ENCODE data around the gene ABCA8.

GRCh38 chr17:68972119-68972704 is 17.0 kb upstream of the ABCA8 start:
- TF ChIP-seq, protein P1, sequence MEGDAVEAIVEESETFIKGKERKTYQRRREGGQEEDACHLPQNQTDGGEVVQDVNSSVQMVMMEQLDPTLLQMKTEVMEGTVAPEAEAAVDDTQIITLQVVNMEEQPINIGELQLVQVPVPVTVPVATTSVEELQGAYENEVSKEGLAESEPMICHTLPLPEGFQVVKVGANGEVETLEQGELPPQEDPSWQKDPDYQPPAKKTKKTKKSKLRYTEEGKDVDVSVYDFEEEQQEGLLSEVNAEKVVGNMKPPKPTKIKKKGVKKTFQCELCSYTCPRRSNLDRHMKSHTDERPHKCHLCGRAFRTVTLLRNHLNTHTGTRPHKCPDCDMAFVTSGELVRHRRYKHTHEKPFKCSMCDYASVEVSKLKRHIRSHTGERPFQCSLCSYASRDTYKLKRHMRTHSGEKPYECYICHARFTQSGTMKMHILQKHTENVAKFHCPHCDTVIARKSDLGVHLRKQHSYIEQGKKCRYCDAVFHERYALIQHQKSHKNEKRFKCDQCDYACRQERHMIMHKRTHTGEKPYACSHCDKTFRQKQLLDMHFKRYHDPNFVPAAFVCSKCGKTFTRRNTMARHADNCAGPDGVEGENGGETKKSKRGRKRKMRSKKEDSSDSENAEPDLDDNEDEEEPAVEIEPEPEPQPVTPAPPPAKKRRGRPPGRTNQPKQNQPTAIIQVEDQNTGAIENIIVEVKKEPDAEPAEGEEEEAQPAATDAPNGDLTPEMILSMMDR (conservative IDR thresholded peaks at IDR 0.05 in 1 of 2, IDR thresholded peaks at IDR 0.05 in 1 of 2; ENCODE audit: extremely low read depth in 1 of 2, insufficient read depth in 1 of 2, low read depth in 1 of 2, low read length in 2 of 2): peak; percentile 38 to 64
- TF ChIP-seq EZH2 (IDR thresholded peaks at IDR 0.05; ENCODE audit: borderline replicate concordance, low read length): no peak
